Measurements from ENCODE around the gene ARHGEF4.
A peak's percentile ranks its signal among the peaks of the same experiment; 100 is the strongest.

The ARHGEF4 gene

GRCh38 chr2:131081190-131081589 lies 244.5 kb downstream of the ARHGEF4 start:
- H3K4me3 ChIP-seq (ENCODE audit: low read length): no peak overlapping the region
- no peak overlapping the region for H3K27ac ChIP-seq (ENCODE audit: low read length)
- no peaks in the 10 kb centered on the region for H3K27me3 ChIP-seq (ENCODE audit: insufficient read depth, low read length)
- peaks cover 82% of the 10 kb centered on the region for H3K36me3 ChIP-seq (ENCODE audit: insufficient read depth, low read depth, low read length)
- no peaks in the 10 kb centered on the region for H3K9me3 ChIP-seq (ENCODE audit: insufficient read depth, low read depth, low read length)
- no peak overlapping the region for H3K9ac ChIP-seq (ENCODE audit: low read depth, low read length)
- peaks cover 6% of the 10 kb centered on the region; the same call in 1 of the 2 replicates for H3K4me1 ChIP-seq (ENCODE audit: insufficient read depth, low read length)

- Histone ChIP-seq H3K9me3 (ENCODE audit: insufficient read depth, low read depth, low read length) (no peaks in the 10 kb centered on the region), H3K9ac (ENCODE audit: low read depth, low read length) (no peak overlapping the region; the same call in 1 of the 2 replicates), H3K36me3 (ENCODE audit: insufficient read depth, low read depth, low read length) (peaks cover 73% of the 10 kb centered on the region), H3K27me3 (ENCODE audit: insufficient read depth, low read length) (no peaks in the 10 kb centered on the region), H3K4me1 (ENCODE audit: insufficient read depth, low read length) (peaks cover 6% of the 10 kb centered on the region; the same call in 1 of the 2 replicates), H3K4me3 (ENCODE audit: low read length) (no peak overlapping the region), H3K27ac (ENCODE audit: low read length) (no peak overlapping the region)
Measured at GRCh38 chr2:131085646-131086045, 248.9 kb downstream of the ARHGEF4 start.

GRCh38 chr2:131092458-131093005 lies 255.8 kb downstream of the ARHGEF4 start:
- peak overlapping the region; percentile 92 for H3K9ac ChIP-seq (ENCODE audit: low read depth, low read length)
- H3K27ac ChIP-seq (ENCODE audit: low read length): peak overlapping the region; percentile 12
- no peaks in the 10 kb centered on the region for H3K4me1 ChIP-seq (ENCODE audit: insufficient read depth, low read length)
- no peaks in the 10 kb centered on the region for H3K27me3 ChIP-seq (ENCODE audit: insufficient read depth, low read length)
- peaks cover 27% of the 10 kb centered on the region for H3K36me3 ChIP-seq (ENCODE audit: insufficient read depth, low read depth, low read length)
- peak overlapping the region; percentile 97 for H3K4me3 ChIP-seq (ENCODE audit: low read length)
- H3K9me3 ChIP-seq (ENCODE audit: insufficient read depth, low read depth, low read length): no peaks in the 10 kb centered on the region

- peak within 1 kb of the TSS; percentile 12 for H3K27ac ChIP-seq (ENCODE audit: low read length)
- H3K4me3 ChIP-seq (ENCODE audit: low read length): peak within 1 kb of the TSS; percentile 97
- peak within 1 kb of the TSS; percentile 92 for H3K9ac ChIP-seq (ENCODE audit: low read depth, low read length)
- no peaks in the 10 kb centered on the region for H3K4me1 ChIP-seq (ENCODE audit: insufficient read depth, low read length)
- H3K36me3 ChIP-seq (ENCODE audit: insufficient read depth, low read depth, low read length): peaks cover 21% of the 10 kb centered on the region
- H3K9me3 ChIP-seq (ENCODE audit: insufficient read depth, low read depth, low read length): no peaks in the 10 kb centered on the region
- H3K27me3 ChIP-seq (ENCODE audit: insufficient read depth, low read length): no peaks in the 10 kb centered on the region
Measured at GRCh38 chr2:131093006-131093695, 256.4 kb downstream of the ARHGEF4 start, which contains the start of gene FAM168B. Gene FAM168B (minus strand): TSS chr2:131093460. CDS start chr2:131082646, 10,814 bp downstream.

- Histone ChIP-seq H3K9ac (ENCODE audit: low read depth, low read length) (peak overlapping the region; percentile 92; the same call in 1 of the 2 replicates), H3K27me3 (ENCODE audit: insufficient read depth, low read length) (no peaks in the 10 kb centered on the region), H3K36me3 (ENCODE audit: insufficient read depth, low read depth, low read length) (peaks cover 14% of the 10 kb centered on the region), H3K4me3 (ENCODE audit: low read length) (peak overlapping the region; percentile 97), H3K9me3 (ENCODE audit: insufficient read depth, low read depth, low read length) (no peaks in the 10 kb centered on the region), H3K27ac (ENCODE audit: low read length) (no peak overlapping the region), H3K4me1 (ENCODE audit: insufficient read depth, low read length) (no peaks in the 10 kb centered on the region)
Measured at GRCh38 chr2:131093696-131094462, 257.2 kb downstream of the ARHGEF4 start.

- Histone ChIP-seq H3K4me3 (ENCODE audit: low read length) (peak overlapping the region; percentile 97), H3K9ac (ENCODE audit: low read depth, low read length) (no peak overlapping the region), H3K36me3 (ENCODE audit: insufficient read depth, low read depth, low read length) (peaks cover 6% of the 10 kb centered on the region; the same call in 1 of the 2 replicates), H3K27ac (ENCODE audit: low read length) (no peak overlapping the region), H3K9me3 (ENCODE audit: insufficient read depth, low read depth, low read length) (no peaks in the 10 kb centered on the region), H3K4me1 (ENCODE audit: insufficient read depth, low read length) (no peaks in the 10 kb centered on the region), H3K27me3 (ENCODE audit: insufficient read depth, low read length) (no peaks in the 10 kb centered on the region)
Measured at GRCh38 chr2:131094463-131095281, 258.0 kb downstream of the ARHGEF4 start.

All from iPS-20b (cell line).